GM18861 (cell line): Measurements from ENCODE around the gene SLC7A5.
"Not testable (repeated sequence)": the region's sequence is repeated elsewhere in the genome, so short reads cannot be mapped to it uniquely, and the experiment has no call there.

ENCODE experiments used
- ATAC-seq: cut with Tn5 transposase; IDR thresholded peaks from one replicate; pipeline ENCODE4 v1.9.1; 2021; ENCODE audit not compliant: unreplicated experiment

Gene SLC7A5

GRCh38 chr16:87800497-87800896 lies 68.8 kb downstream of the SLC7A5 start:
- no peak for ATAC-seq

- ATAC-seq: no peak
These were observed 74.0 kb downstream of the SLC7A5 start for GRCh38 chr16:87795336-87795735.

GRCh38 chr16:87794485-87795078 lies 74.7 kb downstream of the SLC7A5 start:
- ATAC-seq: no peak

GRCh38 chr16:87792205-87792565 lies 77.1 kb downstream of the SLC7A5 start:
- no peak for ATAC-seq

- ATAC-seq: no peak
These were observed 77.8 kb downstream of the SLC7A5 start for GRCh38 chr16:87791295-87792204.

GRCh38 chr16:87790292-87791100 lies 78.8 kb downstream of the SLC7A5 start:
- ATAC-seq: no peak

- no peak for ATAC-seq
These were observed 79.6 kb downstream of the SLC7A5 start for GRCh38 chr16:87789437-87790291.

- ATAC-seq: not testable (repeated sequence)
These were observed 80.4 kb downstream of the SLC7A5 start for GRCh38 chr16:87788730-87789436.

GRCh38 chr16:87787451-87788091 lies 81.7 kb downstream of the SLC7A5 start:
- not testable (repeated sequence) for ATAC-seq

- ATAC-seq: no peak
These were observed 84.5 kb downstream of the SLC7A5 start for GRCh38 chr16:87784812-87785211.

GRCh38 chr16:87782033-87782432 lies 87.3 kb downstream of the SLC7A5 start:
- ATAC-seq: no peak

GRCh38 chr16:87780385-87780989 lies 88.8 kb downstream of the SLC7A5 start:
- no peak for ATAC-seq
